IPS DF 4.7 (cell line): ENCODE measurements around the gene ERMARD.

ENCODE experiments used
- DNase-seq: peaks from one replicate; pipeline ENCODE4 v3.0.0-alpha.2; 2013; ENCODE audit warnings: low spot score; ENCODE audit errors: extremely low read depth

Gene ERMARD

DNA sequence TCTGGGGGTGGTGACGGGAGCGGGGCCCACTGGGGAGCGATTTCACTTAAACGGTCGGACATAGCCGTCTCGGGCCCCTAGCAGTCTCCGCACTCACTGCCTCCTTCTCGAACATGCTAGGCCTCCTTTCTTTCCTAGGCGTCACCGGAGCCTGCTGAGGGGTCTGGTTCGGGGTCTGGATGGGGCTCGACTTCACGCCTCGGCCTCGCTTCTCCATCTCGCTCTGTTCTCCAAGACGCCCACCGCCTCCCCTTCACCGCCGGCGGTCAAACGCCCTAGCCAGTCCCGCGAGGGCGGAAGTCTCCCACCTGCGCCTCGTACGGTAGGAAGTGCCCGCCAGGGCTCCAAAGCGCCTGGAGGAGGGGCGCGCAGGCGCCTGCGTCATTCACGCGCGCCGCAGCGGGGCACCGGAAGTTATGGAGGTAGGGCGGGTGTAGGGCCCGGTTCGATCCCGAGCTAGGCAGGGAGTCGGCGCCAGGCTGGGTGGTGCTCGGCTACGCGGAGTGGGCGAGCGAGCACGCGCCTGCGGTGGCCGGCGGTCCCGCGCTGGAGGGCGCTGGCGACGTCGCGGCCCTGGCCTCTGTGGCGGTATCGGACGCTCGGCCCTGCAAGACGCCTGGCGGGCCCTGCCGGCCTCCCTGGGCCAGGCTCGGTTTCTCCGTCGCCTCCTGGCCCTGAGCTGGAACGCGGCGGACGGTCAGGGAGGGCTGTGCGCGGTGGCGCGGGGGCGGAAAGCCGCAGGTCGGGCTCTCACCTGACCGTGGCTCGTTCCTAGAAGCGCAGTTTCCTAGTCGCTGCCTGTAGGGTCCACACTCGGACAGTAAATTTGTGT, at the start of gene ERMARD, which contains the start of gene DYNLT2:
Gene ERMARD (plus strand): TSS at position 381 of the 832 bp plus-strand sequence. CDS start 36 bp downstream, at position 417.
Gene DYNLT2 (minus strand): TSS at position 331 of the 832 bp plus-strand sequence. CDS start 114 bp downstream, at position 217.
- peak; percentile 82 for DNase-seq

DNA sequence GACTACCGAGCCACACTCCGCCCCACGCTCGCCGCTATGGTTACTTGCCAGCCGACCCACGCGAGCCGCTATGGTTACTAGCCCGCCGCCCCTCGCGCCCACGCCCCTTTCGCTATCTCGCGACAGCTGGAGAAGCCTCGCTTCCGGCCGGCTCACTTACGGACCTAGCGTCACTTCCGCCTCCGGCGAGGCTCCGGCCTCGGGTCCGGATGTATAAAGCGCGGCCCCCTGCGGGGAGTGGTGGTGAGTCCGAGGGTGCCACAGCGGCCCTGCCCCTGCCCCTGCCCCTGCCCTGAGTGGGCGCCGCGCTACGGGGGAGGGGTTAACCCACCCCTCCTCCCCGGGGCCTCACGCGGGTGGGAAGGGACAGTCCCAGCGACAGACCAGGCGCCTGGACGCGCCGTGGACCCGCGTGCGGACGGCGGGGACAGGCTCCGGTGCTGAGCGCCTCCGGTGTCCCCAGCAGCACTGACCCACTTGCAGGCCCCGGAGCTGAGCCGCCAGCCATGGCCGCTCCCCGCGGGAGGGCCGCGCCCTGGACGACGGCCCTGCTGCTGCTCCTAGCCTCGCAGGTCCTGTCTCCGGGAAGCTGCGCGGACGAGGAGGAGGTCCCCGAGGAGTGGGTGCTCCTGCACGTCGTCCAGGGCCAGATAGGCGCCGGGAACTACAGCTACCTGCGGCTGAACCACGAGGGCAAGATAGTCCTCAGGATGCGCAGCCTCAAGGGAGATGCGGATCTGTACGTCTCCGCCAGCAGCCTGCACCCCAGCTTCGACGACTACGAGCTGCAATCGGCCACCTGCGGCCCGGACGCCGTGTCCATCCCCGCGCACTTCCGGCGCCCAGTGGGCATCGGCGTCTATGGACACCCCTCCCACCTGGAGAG, 49.2 kb upstream of the ERMARD start, which contains the start of the genes C6orf120 and WDR27:
Gene C6orf120 (plus strand): TSS at position 173 of the 886 bp plus-strand sequence. CDS start 334 bp downstream, at position 507.
Gene WDR27 (minus strand): TSS at position 76 of the 886 bp plus-strand sequence. CDS start 13,024 bp downstream, outside the sequence.
- peak; percentile 83 for DNase-seq

DNA sequence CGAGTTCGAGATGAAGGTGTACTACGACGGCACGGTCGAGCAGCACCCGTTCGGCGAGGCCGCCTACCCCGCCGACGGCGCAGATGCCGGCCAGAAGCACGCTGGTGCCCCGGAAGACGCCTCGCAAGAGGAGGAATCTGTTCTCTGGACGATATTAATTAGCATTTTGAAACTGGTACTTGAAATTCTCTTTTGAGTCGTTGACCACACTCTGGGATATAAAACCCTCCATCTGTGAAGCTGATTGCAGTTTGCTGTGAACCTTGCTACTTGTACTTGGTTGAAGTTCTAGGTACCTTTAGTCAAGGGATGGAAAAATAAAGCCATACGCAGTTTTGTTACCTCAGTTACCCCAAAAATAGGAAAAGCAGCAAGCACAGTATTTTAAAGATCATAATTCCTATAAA, 48.6 kb upstream of the ERMARD start:
- no peak for DNase-seq

DNA sequence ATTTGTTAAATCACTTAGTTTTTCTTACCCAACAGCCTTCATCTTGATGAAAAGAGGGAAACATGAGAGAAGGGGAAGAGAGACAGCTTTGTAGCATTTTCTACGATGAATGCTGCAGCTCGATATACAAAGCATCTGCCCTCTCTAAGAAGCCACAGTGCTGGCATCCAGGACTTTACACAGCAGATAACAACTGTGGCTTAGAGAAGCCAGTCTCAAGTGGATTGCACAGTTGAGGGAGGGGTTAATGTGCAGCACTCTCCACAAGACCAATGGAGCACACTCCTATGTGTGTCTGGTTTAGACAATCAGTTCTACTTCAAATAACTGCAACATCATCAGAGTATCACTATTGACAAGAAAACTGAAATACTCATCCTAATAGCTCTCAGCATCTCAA, 43.6 kb upstream of the ERMARD start:
- DNase-seq = no peak

DNA sequence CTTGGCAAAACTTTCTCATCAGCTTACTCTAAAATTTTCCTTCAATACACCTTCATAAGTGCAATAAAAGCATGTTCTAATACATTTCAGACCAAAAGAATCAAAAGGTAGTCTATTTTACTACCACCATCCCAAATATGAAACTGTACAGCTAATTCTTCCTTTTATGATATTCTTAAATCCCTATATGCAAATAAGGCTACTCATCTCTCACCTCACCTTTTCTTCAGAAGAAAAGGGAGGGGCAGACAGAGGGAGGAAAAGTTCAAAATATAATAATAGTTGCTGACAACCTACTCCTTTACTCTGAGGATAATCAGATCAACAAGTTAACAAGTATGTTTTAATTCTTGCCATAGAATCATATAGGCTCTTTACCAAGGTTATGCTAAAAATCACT, 42.1 kb upstream of the ERMARD start:
- DNase-seq = no peak

DNA sequence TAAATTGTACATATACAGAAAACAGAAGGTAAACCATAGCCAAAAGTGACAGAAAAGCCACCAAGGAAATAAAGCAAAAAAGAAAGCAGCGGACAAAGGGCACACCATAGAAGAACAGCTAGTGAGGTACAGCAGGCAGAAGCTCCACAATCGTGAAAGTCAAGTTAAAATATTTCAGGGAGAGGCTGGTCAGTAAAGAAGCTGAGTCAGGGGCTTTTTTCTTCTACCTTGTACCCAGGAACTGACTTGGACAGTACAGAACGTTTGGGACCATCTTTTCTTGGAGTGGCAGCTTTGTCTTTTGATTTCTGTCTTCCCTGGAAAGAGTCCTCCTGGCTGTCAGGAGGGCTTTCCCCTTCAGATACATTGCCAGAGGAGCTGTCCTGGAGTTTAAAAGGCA, 41.4 kb upstream of the ERMARD start:
- no peak for DNase-seq

DNA sequence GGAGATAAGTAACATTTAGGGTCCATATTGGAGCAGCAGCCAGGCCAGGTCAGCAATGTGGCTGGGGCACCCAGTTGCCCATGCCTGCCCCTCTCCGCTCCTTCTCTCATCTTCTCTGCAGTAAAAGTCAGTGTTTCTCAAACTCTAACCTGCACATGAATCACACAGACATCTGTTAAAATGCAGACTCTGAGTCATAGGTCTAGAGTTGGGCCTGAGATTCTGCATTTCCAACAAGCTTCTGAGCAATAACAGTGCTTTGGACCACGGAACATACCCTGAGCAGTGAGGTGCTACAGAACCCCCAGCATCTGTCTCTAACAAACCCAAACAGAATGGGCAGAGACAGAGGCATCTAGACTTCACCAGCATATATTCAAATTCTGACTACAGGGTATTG, 37.2 kb upstream of the ERMARD start:
- DNase-seq = no peak

DNA sequence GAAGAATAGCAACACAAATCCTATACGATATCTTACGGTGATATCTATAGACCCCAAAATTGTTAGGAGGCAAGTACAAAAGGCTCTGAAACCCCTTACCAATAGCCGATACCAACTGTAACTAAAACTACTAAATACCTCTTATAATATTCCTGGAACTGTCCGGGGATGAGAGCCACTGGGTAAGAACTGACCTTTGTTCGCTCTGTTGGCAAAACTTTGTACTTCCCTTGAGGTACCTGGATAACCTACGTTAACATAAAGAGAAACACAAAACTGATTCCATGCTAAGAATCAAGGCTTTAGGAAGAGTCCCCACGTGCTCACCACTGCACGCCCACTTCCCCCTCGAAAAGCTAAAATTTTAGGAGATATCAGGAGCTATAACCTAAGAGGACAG, 36.8 kb upstream of the ERMARD start:
- DNase-seq = no peak

DNA sequence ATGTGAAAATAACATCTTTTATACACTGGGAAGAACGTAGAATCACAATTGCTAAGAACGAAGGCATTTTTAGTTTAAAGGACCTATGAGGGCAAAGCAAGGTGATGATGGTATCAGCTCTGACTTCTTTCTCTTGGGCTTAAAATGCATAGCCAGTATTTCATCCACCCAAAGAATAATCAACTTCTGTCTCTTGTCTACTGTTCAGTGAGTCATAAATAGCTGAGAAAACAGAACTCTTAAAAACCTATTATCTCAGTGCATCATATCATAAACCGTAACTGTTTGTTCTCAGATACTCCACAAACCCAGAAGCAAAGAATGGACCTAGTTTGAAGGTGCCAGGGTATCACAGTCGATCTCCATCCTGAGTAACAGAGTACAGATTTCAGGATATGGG, 32.3 kb upstream of the ERMARD start:
- DNase-seq = no peak

DNA sequence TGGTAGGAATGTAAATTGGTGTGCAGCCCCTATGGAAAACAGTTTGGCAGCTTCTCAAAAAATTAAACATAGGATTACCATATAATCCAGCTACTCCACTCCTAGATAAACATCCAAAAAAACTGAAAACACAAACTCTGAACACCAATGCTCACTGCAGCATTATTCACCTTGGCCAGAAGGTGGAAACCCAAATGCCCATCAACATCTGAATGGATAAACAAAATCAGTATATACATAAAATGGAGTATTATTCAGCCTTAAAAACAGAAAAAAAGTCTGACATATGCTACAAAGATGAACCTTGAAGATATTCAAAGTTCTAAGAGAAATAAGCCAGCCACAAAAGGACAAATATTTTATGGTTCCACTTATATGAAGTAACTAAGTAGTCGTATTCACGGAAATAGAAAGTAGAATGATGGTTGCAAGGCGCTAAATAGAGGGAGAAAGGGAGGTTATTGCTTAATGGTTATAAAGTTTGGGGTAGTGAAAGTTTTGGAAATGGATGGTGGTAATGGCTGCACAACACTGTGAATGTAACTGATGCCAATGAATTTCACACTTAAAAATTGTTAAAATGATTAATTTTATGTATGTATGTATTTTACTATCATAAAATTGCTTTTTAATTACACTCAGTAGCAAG, 31.1 kb upstream of the ERMARD start:
- DNase-seq = no peak

DNA sequence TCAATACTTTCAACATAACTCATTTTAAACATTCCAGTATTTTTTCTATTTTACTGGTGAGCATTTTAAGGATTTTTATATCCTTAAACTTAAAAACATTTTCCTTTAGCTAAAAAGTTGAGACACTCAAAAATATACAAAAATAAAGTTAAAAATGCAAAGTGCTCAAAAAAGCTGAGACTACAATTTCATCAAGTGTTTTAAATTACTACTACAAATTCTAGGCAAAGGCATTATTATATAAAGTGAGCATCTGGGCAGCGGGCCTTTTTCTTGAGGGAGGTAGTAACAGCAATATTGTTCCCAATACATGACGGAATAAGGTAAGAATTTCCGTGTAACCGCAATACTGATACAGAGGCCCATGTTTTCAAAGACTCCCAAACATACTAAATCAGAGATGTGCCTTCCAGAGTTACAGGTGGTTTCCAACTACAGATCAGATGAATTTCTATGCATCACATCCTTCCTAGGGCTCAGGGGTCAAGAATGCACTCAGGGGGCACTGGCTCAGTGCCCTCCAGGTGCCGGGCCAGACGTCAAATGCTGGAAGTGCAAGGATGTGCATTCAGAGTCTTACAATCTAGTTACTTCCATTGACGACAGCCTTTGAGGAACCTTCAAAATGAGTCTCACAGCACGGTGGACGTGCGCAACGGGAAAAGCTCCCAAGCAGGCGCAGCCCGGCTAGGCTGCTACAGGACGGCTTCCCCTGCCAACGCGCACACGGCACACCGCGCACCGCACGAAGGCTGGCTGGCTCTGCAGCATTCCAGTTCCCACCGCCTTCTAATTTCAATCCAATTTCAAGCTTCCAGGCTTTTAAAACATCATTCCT, 28.8 kb upstream of the ERMARD start:
- no peak for DNase-seq

DNA sequence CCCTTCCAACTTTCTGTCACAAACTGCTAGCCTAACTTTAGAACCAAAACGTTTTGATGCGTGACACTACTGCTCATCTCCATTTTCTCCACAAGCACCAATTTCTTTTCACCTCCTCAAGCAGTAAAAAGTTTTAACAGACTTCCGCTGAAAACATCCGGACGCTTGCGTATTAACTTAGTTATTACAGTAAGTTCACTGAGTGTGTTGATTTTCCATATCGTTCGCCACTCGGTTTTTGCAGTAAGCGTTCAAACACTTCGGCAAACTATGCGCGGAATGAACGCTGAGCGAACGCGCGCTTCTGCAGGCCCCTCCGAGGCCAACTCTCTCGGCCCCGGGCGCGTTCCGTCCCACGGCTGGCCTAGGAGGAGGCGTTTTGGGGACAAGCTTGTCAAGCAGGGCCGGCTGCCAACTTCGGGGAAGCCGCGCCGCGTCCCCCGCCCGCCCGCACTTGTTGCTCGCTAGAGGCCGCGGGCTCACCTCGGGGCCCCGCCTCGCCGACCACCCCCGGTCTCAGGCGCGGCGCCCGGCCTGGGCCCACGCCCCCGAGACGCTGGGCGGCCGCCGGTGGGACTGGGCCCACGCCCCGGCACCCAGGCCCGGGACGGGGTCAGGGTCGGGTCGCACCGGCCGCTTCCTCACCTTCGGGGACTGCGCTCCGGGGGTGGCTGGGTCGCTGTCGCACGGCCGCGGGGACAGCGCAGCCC, 28.1 kb upstream of the ERMARD start:
- DNase-seq = no peak

DNA sequence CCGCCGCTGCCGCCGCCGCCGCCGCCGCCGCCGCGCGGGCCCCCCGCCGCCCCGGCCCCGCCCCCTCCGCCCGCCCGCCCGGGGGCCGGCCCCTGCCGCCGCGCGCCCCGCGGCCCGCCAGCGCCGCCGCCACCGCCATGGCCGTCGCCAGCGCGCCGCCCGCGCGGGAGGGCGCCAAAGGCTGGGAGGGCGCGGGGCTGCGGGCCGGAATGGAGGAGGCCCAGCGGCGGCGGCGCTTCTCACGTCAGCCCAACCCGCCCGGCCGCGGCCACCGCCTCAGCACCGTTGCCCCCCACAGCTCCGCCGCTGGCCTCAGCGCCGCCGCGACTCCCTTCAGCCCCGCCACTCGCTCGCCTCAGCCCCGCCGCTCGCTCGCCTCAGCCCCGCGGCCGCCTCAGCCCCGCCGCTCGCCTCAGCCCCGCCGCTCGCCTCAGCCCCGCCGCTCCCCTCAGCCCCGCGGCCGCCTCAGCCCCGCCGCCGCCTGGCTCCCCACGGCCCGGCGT, 27.4 kb upstream of the ERMARD start:
- no peak for DNase-seq

DNA sequence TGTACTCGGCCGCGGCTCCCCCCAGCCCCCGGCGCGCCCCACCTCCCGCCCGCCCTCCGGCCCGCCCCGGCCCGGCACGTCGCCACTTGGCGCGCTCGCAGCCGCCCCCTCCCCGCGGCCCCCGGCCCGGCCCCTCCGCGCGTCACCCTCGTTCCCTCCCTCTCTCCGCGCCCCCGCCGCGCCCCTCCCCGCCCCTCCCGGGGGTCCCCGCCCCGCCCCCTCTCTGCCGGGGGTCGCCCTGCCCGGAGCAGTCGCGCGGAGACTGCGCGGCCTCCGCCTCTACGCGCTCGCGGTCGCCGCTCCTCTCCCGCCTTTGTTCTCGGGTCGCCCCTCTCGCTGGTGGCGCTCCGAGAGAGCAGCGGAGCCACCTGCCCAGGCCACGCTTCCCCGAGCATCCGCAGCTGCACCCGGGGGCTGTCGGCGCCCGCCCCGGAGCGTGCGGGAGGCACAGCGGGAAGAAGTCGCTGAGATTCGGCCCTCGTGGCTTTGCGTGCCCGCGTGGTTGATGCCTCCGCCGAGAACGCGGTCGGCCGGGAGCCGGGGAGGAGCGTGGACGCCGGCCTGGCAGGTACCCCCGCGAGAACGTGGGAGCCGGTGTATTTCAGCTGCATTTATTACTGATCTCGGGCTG, 26.8 kb upstream of the ERMARD start, which contains the start of gene PHF10:
Gene PHF10 (minus strand): TSS at position 7 of the 631 bp plus-strand sequence. CDS start 569 bp downstream, outside the sequence.
- DNase-seq = no peak

DNA sequence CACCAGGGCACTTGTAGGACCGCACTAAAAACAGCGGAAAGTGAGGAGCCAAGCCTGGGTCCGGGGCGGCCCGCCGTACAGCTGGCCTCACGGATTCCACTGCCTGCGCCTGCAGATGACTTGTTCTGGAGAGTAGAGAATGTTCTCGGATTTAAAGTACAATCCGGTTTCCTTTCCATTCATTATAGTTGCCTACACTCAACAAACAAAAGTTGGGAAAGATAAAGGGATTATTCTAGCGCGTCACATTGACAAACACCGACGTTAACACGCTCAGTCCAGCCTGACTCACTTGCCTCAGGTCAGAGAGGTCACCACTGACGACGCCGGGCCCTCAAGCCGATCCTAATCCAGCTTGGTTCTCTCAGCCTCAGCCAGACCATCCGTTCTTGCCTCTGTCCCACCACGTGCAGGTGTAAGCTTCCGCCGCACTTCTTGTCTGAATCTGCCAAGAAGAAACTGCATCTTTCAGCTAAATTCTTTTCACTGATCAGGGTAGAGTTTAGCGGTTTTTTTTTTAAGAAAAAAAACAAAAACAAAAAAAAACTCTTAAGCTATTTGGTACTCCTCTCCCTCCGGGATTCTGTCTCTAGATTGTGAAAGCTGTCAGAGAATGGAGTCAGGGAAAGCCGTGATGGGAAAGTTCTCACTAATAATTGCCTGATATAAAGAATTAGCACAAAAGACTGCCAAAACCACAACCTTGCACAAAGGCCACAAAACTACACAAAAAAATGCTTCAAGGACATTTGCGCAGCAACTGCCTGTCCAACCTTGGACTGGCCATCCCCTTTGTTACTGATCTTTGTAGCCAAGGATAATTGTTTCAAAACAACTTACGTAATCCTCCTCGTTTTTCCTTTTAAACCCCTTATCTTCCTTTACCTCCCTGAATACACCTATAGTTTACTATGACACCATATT, 26.0 kb upstream of the ERMARD start:
- no peak for DNase-seq

DNA sequence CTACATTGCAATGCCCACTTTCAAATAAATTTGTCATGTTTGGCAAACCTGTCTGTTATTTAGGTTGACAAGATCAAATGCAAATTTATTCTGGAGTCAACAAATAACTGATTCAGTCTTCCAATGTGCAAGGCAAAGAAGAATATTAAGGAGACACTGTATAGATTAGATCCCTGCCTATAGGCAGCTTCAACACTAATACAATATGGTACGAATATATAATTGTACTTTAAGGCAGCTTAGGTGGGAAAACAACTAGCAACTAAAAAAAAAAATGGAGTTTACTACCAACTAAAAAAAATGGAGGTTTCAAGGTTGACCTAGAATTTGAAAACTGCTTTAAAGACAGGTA, 25.4 kb upstream of the ERMARD start:
- no peak for DNase-seq

DNA sequence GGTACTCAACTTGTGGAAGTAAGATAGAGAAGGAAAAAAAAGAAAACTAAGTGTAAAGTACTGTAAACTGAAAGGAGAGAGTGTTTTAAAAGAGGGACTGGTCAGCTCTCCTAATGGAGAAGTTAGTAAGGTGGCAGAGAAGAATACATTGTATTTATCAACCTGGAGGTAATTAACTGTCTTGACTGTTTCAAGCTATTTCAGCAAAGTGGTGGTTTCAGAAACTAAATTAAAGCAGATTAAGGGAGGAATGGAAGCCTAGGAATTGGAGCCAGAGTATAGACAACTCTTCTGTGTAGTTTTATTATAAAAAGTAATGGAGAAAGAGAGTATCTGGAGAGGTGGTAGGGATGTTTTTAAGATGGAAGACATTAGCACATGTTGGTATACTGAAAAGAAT, 24.5 kb upstream of the ERMARD start:
- no peak for DNase-seq

DNA sequence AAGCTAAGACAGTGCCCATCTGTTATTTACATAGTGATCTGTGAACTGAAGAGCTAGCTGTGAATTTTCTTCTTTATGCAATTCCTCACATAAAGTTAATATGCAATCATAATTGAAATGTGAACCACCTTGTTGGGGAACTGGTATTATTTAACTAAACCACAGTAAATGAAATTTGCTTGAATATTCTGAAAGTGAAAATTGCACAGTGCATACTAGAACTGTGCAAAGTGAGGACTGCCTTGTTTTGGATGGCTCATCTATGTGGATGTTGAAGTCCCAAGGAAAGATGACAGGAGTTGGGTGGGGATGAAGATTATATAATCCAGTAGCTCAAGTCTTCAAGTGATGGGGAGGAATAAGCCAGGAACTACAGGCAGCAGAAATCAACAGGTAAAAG, 21.5 kb upstream of the ERMARD start:
- DNase-seq = no peak
